WTC11 (cell line): ENCODE results near the gene FMR1.

Source experiments
- JUN ChIP-seq: sonication (generic); formaldehyde crosslinking; IDR thresholded peaks from 2 replicates; pipeline ENCODE4 v1.8.0; 2023; ENCODE audit warnings: mild to moderate bottlenecking, missing genetic modification reagents
- TF ChIP-seq, protein P1 (sequence below): fragments of 200-600 bp; IDR thresholded peaks from 2 replicates; pipeline ENCODE4 v1.8.0; 2022; ENCODE audit warnings: antibody characterized with exemption
- TF ChIP-seq, protein P2 (sequence below): sonication (generic); formaldehyde crosslinking; IDR thresholded peaks from 2 replicates; pipeline ENCODE4 v1.8.0; 2023; ENCODE audit warnings: mild to moderate bottlenecking, missing genetic modification reagents

- TF ChIP-seq, protein P1, sequence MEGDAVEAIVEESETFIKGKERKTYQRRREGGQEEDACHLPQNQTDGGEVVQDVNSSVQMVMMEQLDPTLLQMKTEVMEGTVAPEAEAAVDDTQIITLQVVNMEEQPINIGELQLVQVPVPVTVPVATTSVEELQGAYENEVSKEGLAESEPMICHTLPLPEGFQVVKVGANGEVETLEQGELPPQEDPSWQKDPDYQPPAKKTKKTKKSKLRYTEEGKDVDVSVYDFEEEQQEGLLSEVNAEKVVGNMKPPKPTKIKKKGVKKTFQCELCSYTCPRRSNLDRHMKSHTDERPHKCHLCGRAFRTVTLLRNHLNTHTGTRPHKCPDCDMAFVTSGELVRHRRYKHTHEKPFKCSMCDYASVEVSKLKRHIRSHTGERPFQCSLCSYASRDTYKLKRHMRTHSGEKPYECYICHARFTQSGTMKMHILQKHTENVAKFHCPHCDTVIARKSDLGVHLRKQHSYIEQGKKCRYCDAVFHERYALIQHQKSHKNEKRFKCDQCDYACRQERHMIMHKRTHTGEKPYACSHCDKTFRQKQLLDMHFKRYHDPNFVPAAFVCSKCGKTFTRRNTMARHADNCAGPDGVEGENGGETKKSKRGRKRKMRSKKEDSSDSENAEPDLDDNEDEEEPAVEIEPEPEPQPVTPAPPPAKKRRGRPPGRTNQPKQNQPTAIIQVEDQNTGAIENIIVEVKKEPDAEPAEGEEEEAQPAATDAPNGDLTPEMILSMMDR: no peak
- TF ChIP-seq, protein P2, sequence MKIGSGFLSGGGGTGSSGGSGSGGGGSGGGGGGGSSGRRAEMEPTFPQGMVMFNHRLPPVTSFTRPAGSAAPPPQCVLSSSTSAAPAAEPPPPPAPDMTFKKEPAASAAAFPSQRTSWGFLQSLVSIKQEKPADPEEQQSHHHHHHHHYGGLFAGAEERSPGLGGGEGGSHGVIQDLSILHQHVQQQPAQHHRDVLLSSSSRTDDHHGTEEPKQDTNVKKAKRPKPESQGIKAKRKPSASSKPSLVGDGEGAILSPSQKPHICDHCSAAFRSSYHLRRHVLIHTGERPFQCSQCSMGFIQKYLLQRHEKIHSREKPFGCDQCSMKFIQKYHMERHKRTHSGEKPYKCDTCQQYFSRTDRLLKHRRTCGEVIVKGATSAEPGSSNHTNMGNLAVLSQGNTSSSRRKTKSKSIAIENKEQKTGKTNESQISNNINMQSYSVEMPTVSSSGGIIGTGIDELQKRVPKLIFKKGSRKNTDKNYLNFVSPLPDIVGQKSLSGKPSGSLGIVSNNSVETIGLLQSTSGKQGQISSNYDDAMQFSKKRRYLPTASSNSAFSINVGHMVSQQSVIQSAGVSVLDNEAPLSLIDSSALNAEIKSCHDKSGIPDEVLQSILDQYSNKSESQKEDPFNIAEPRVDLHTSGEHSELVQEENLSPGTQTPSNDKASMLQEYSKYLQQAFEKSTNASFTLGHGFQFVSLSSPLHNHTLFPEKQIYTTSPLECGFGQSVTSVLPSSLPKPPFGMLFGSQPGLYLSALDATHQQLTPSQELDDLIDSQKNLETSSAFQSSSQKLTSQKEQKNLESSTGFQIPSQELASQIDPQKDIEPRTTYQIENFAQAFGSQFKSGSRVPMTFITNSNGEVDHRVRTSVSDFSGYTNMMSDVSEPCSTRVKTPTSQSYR (CRISPR knock-in tag): no peak
- TF ChIP-seq JUN (CRISPR knock-in tag): no peak
Observed at GRCh38 chrX:147877726-147878125, 34.0 kb upstream of the FMR1 start.
